ENCODE results near the gene NR4A1.

Gene NR4A1

DNA sequence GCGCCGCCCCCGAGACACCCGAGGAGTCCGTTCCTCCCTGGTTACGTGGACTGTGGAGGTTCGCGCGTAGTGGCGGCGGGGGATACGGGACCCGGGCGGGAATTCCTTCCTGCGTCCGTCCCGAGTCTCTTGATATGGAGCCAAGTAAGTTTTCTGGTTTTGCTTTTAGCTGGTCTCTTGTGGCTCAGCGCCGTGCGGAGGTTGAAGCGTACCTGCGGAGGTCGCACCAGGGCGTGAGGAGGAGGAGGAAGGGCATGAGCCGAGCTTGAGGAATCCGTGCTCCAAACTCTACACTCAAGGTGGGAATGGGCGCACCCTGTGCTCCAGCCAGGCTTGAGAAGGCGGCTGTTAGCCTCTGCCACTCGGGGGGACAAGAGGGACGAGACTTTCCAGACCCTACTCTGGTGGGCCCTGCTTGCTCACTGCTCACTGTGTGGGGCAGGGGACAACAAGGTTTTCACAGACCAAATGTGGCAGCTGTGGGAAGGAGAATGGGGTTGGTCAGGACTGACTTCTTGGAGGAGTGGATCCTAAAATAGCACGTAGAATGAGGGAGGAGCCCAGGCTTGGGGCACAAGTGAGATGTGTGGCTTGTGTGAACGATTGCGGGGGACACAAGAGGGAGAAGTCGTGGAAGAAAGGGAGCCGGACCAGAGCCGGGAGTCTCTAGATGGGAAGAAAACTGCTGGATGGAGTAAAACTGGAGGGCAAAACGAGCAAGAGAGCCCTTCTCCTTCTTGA, 19.1 kb downstream of the NR4A1 start:
- TF ChIP-seq FOXP2 (optimal IDR thresholded peaks at IDR 0.05; ENCODE audit: control extremely low read depth, extremely low read length, insufficient read depth) (no peak), EZH2 (IDR thresholded peaks at IDR 0.05) (no peak), POLR2AphosphoS5 (IDR thresholded peaks at IDR 0.05; ENCODE audit: borderline replicate concordance, low read depth, low read length) (no peak)
- peak overlapping the region; percentile 98 for H3K9ac ChIP-seq (ENCODE audit: insufficient read length)
- H3K36me3 ChIP-seq (ENCODE audit: insufficient read depth, low read length): peaks cover 26% of the 10 kb centered on the region; the same call in 1 of the 2 replicates
- no peaks in the 10 kb centered on the region for H3K9me3 ChIP-seq (ENCODE audit: low read depth, low read length)
- DNase-seq (ENCODE audit: low read depth, low spot score): no peak
- peak overlapping the region; percentile 95 for H3K4me3 ChIP-seq
- no peak overlapping the region for H3K27ac ChIP-seq

DNA sequence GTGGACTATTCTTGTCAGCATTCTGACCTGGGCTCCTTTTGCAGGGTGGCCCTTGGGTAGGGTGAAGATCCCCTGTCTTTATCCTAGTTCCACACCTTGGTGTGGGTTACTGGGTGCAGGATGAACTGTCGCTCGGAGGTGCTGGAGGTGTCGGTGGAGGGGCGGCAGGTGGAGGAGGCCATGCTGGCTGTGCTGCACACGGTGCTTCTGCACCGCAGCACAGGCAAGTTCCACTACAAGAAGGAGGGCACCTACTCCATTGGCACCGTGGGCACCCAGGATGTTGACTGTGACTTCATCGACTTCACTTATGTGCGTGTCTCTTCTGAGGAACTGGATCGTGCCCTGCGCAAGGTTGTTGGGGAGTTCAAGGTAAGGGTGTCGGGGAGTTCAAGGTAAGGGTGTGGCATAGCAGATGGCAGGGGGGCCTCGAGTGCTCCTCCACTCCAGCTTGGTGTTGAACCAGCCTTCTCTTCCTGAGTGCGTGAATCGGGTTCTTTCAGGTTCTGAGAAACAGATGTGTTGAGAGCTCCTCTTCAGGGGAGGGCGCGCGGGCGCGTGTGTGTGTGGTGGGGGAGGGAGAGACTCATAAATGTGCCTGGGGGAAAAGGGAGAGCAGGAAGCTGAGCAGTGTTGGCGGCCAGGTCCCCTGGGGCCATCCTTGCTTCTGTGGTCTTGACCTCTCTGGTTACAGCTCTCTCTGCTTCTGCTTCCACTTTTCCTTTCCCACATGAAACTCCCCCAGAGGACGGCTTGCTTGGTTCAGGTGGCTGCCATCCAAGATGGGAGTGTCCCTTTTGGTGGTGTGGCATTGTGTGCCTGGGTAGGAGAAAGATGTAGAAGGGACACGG, 22.5 kb downstream of the NR4A1 start:
- DNase-seq (ENCODE audit: low read depth, low spot score): no peak
- H3K9me3 ChIP-seq (ENCODE audit: low read depth, low read length): no peaks in the 10 kb centered on the region
- peaks cover 44% of the 10 kb centered on the region; the same call in 1 of the 2 replicates for H3K36me3 ChIP-seq (ENCODE audit: insufficient read depth, low read length)
- 0 out of 2 replicates have a peak overlapping the region, but pooled peaks have one; percentile 1 for H3K27ac ChIP-seq
- peak overlapping the region; percentile 8 for H3K4me3 ChIP-seq
- no peak overlapping the region for H3K9ac ChIP-seq (ENCODE audit: insufficient read length)
- TF ChIP-seq FOXP2 (optimal IDR thresholded peaks at IDR 0.05; ENCODE audit: control extremely low read depth, extremely low read length, insufficient read depth) (no peak), POLR2AphosphoS5 (IDR thresholded peaks at IDR 0.05; ENCODE audit: borderline replicate concordance, low read depth, low read length) (no peak), EZH2 (IDR thresholded peaks at IDR 0.05) (no peak)

DNA sequence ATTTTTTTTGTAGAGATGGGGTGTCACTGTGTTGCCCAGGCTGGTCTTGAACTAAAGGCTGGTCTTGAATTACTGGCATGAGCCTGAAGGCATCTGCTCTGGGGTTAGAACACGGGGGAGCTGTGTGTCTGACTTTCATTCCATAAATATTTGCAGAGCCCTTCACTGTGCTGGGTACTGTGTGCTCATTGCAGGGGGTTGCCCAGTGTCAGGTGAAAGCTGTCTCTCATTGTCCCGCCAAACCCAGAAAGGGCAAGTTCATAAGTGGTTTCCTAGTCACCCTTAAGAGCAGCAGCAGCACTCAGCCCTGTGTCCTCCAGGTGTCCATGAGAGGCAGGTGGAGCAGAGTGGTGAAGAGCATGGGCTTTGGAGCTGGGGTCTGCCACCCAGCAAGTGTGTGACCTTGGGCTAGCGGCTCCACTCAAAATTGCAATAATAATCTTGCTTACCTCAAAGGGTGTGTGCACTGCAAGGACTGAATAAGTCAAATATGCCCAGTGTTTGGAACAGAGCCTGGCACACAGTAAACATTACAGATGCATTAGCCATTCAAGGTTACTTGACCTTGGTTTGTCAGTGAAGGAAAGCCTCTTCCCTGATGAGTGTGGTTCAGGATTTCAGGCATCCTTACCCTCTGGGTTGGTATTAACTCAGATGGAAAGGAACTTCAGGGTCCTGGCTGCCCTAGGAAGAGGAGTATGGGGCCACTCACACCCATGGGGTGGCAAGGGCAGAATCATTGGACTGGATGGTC, 23.9 kb downstream of the NR4A1 start:
- TF ChIP-seq FOXP2 (optimal IDR thresholded peaks at IDR 0.05; ENCODE audit: control extremely low read depth, extremely low read length, insufficient read depth) (no peak), POLR2AphosphoS5 (IDR thresholded peaks at IDR 0.05; ENCODE audit: borderline replicate concordance, low read depth, low read length) (no peak), EZH2 (IDR thresholded peaks at IDR 0.05) (no peak)
- no peak overlapping the region for H3K27ac ChIP-seq
- DNase-seq (ENCODE audit: low read depth, low spot score): no peak
- no peak overlapping the region for H3K9ac ChIP-seq (ENCODE audit: insufficient read length)
- H3K36me3 ChIP-seq (ENCODE audit: insufficient read depth, low read length): peaks cover 44% of the 10 kb centered on the region; the same call in 1 of the 2 replicates
- H3K4me3 ChIP-seq: no peak overlapping the region
- H3K9me3 ChIP-seq (ENCODE audit: low read depth, low read length): no peaks in the 10 kb centered on the region

DNA sequence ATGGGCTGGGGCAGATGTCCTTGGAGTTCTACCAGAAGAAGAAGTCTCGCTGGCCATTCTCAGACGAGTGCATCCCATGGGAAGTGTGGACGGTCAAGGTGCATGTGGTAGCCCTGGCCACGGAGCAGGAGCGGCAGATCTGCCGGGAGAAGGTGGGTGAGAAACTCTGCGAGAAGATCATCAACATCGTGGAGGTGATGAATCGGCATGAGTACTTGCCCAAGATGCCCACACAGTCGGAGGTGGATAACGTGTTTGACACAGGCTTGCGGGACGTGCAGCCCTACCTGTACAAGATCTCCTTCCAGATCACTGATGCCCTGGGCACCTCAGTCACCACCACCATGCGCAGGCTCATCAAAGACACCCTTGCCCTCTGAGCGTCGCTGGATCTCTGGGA, 25.6 kb downstream of the NR4A1 start:
- H3K9me3 ChIP-seq (ENCODE audit: low read depth, low read length): no peaks in the 10 kb centered on the region
- H3K36me3 ChIP-seq (ENCODE audit: insufficient read depth, low read length): peaks cover 44% of the 10 kb centered on the region; the same call in 1 of the 2 replicates
- no peak for DNase-seq (ENCODE audit: low read depth, low spot score)
- H3K9ac ChIP-seq (ENCODE audit: insufficient read length): no peak overlapping the region
- no peak for TF ChIP-seq POLR2AphosphoS5 (IDR thresholded peaks at IDR 0.05; ENCODE audit: borderline replicate concordance, low read depth, low read length)
- TF ChIP-seq FOXP2 (optimal IDR thresholded peaks at IDR 0.05; ENCODE audit: control extremely low read depth, extremely low read length, insufficient read depth): no peak
- no peak for TF ChIP-seq EZH2 (IDR thresholded peaks at IDR 0.05)
- H3K4me3 ChIP-seq: no peak overlapping the region
- H3K27ac ChIP-seq: no peak overlapping the region

DNA sequence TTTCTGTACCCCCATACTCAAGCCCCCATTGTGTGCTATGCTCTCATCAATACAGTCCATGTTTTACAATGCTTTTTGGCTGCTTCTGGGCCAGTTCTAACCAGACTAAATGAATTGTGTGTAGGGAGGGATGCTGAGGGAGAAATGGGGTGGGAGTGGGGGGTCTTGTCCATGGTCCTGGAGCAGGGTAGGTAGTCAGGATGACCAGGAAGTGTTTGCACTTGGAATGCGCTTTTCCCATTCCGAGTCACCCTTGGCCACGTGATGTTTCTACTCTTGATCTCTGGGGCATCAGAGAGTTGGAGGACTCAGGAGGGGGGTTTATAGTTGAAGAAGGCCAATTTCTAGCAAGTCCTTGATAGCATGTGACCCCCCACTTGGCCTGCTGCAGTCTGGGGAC, 27.0 kb downstream of the NR4A1 start:
- H3K36me3 ChIP-seq (ENCODE audit: insufficient read depth, low read length): peaks cover 36% of the 10 kb centered on the region; the same call in 1 of the 2 replicates
- no peak for TF ChIP-seq EZH2 (IDR thresholded peaks at IDR 0.05)
- no peak for TF ChIP-seq FOXP2 (optimal IDR thresholded peaks at IDR 0.05; ENCODE audit: control extremely low read depth, extremely low read length, insufficient read depth)
- no peak for TF ChIP-seq POLR2AphosphoS5 (IDR thresholded peaks at IDR 0.05; ENCODE audit: borderline replicate concordance, low read depth, low read length)
- H3K9me3 ChIP-seq (ENCODE audit: low read depth, low read length): no peaks in the 10 kb centered on the region
- no peak overlapping the region for H3K27ac ChIP-seq
- no peak for DNase-seq (ENCODE audit: low read depth, low spot score)
- no peak overlapping the region for H3K9ac ChIP-seq (ENCODE audit: insufficient read length)
- H3K4me3 ChIP-seq: no peak overlapping the region

DNA sequence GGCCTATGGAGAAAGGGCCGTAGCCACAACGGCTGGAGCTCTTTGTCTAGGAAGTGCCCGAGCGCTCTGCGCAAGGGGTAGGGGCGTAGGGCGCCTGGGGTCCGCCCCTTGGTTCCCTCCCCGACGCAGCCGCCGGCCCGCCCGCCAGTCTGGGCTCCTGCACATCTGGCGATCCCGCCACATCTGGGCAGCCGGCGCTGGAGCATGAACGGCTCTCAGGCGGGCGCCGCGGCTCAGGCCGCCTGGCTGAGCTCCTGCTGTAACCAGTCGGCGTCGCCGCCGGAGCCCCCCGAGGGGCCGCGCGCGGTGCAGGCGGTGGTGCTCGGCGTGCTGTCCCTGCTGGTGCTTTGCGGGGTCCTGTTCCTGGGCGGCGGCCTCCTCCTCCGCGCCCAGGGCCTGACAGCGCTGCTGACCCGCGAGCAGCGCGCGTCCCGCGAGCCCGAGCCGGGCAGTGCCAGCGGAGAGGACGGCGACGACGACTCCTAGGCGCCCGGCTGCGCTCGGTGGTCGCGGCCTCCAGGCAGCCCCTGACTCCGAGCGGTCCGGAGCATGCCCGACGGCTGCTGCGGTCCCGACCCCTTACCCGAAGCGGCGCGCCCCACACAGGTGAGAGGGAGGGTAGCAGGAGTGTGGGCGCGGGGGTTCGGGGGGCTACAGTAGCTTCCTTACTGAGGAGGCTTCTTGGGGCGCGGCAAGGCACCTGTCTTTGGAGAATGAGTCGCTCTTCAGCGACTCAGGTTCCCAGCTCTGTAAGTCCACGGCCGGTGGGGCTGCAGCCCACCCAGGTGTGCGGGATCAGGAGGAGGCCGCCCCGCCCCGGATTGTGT, 28.5 kb downstream of the NR4A1 start, which contains the start of gene SMIM41:
Gene SMIM41 (plus strand): TSS at position 129 of the 827 bp plus-strand sequence. CDS start 76 bp downstream, at position 205.
- H3K27ac ChIP-seq: no peak within 1 kb of the TSS
- no peaks in the 10 kb centered on the region for H3K9me3 ChIP-seq (ENCODE audit: low read depth, low read length)
- no peak for DNase-seq (ENCODE audit: low read depth, low spot score)
- peaks cover 22% of the 10 kb centered on the region; the same call in 1 of the 2 replicates for H3K36me3 ChIP-seq (ENCODE audit: insufficient read depth, low read length)
- TF ChIP-seq FOXP2 (optimal IDR thresholded peaks at IDR 0.05; ENCODE audit: control extremely low read depth, extremely low read length, insufficient read depth): no peak
- TF ChIP-seq EZH2 (IDR thresholded peaks at IDR 0.05): no peak
- no peak for TF ChIP-seq POLR2AphosphoS5 (IDR thresholded peaks at IDR 0.05; ENCODE audit: borderline replicate concordance, low read depth, low read length)
- H3K4me3 ChIP-seq: no peak within 1 kb of the TSS
- no peak within 1 kb of the TSS for H3K9ac ChIP-seq (ENCODE audit: insufficient read length)
